Renal cortex interstitium (tissue), 15 donors: Measurements from ENCODE around the gene FEM1B. TPM values are rescaled to one million over a fixed set of nuclear protein-coding genes. Genes with fewer than 3 reads are reported as not detected.
"Not testable (repeated sequence)": the region's sequence is repeated elsewhere in the genome, so short reads cannot be mapped to it uniquely, and the experiment has no call there.

Experiments
- DNase-seq, 11 donors: peaks; one replicate each; pipeline ENCODE4 v3.0.0-alpha.2; 2013; ENCODE audit warnings: low read depth in 9 of 11, low spot score in 4 of 11; ENCODE audit errors: extremely low read depth in 1 of 11
- long read RNA-seq, 16 experiments: transcript quantifications; one replicate each; lab custom pipeline, GENCODE V29; 2026
- polyA plus RNA-seq, 3 donors: library from polyadenylated mRNA; unstranded; fragments of 120-200 nt; gene quantifications; one replicate each; pipeline ENCODE4 v1.2.1, GENCODE V29; 2013; ENCODE audit not compliant: insufficient read length in 3 of 3

Gene FEM1B
- polyA plus RNA-seq: 10 to 100 TPM; 55.9 to 61.8 (median 56.0) TPM
- long read RNA-seq, donor 1, full-length matches to known transcripts: 11 of 11 reads
- long read RNA-seq, donor 1, partial matches to known transcripts: 0 of 11 reads
- long read RNA-seq, donor 1, other reads (novel, unspliced or antisense): 0 of 11 reads
- long read RNA-seq, donor 2, full-length matches to known transcripts: 13 of 13 reads
- long read RNA-seq, donor 2, partial matches to known transcripts: 0 of 13 reads
- long read RNA-seq, donor 2, other reads (novel, unspliced or antisense): 0 of 13 reads
- long read RNA-seq, donor 3, full-length matches to known transcripts: 19 of 19 reads
- long read RNA-seq, donor 3, partial matches to known transcripts: 0 of 19 reads
- long read RNA-seq, donor 3, other reads (novel, unspliced or antisense): 0 of 19 reads
- long read RNA-seq, donor 4, full-length matches to known transcripts: 10 of 10 reads
- long read RNA-seq, donor 4, partial matches to known transcripts: 0 of 10 reads
- long read RNA-seq, donor 4, other reads (novel, unspliced or antisense): 0 of 10 reads
- long read RNA-seq, donor 5: 0 reads
- long read RNA-seq, donor 6, full-length matches to known transcripts: 15 of 15 reads
- long read RNA-seq, donor 6, partial matches to known transcripts: 0 of 15 reads
- long read RNA-seq, donor 6, other reads (novel, unspliced or antisense): 0 of 15 reads
- long read RNA-seq, donor 7, full-length matches to known transcripts: 10 of 10 reads
- long read RNA-seq, donor 7, partial matches to known transcripts: 0 of 10 reads
- long read RNA-seq, donor 7, other reads (novel, unspliced or antisense): 0 of 10 reads
- long read RNA-seq, donor 8: 0 reads
- long read RNA-seq, donor 9, full-length matches to known transcripts: 13 of 13 reads
- long read RNA-seq, donor 9, partial matches to known transcripts: 0 of 13 reads
- long read RNA-seq, donor 9, other reads (novel, unspliced or antisense): 0 of 13 reads
- long read RNA-seq, donor 10, full-length matches to known transcripts: 10 of 10 reads
- long read RNA-seq, donor 10, partial matches to known transcripts: 0 of 10 reads
- long read RNA-seq, donor 10, other reads (novel, unspliced or antisense): 0 of 10 reads
- long read RNA-seq, donor 11, full-length matches to known transcripts: 12 of 17 reads
- long read RNA-seq, donor 11, partial matches to known transcripts: 5 of 17 reads
- long read RNA-seq, donor 11, other reads (novel, unspliced or antisense): 0 of 17 reads
- long read RNA-seq, donor 12, full-length matches to known transcripts: 3 of 3 reads
- long read RNA-seq, donor 12, partial matches to known transcripts: 0 of 3 reads
- long read RNA-seq, donor 12, other reads (novel, unspliced or antisense): 0 of 3 reads
- long read RNA-seq, donor 13: 0 reads
- long read RNA-seq, donor 14, full-length matches to known transcripts: 11 of 11 reads
- long read RNA-seq, donor 14, partial matches to known transcripts: 0 of 11 reads
- long read RNA-seq, donor 14, other reads (novel, unspliced or antisense): 0 of 11 reads
- long read RNA-seq, donor 15, full-length matches to known transcripts: 8 of 8 reads
- long read RNA-seq, donor 15, partial matches to known transcripts: 0 of 8 reads
- long read RNA-seq, donor 15, other reads (novel, unspliced or antisense): 0 of 8 reads
- long read RNA-seq, donor 16, full-length matches to known transcripts: 33 of 33 reads
- long read RNA-seq, donor 16, partial matches to known transcripts: 0 of 33 reads
- long read RNA-seq, donor 16, other reads (novel, unspliced or antisense): 0 of 33 reads

GRCh38 chr15:68277603-68278344 lies at the start of gene FEM1B:
TSS of gene FEM1B (plus strand) at chr15:68277745. CDS start at chr15:68278418, 673 bp downstream.
- DNase-seq: peak; percentile 61 to 90 (median 87)

- no peak for DNase-seq
Observed at GRCh38 chr15:68228143-68228970, 49.2 kb upstream of the FEM1B start.

GRCh38 chr15:68228971-68229385 lies 48.6 kb upstream of the FEM1B start:
- DNase-seq: no peak

GRCh38 chr15:68229386-68230156 lies 48.0 kb upstream of the FEM1B start, which contains the start of gene CLN6:
TSS of gene CLN6 (minus strand) at chr15:68229728. CDS start at chr15:68229584, 144 bp downstream.
- peak; percentile 59 to 81 (median 76) for DNase-seq

- DNase-seq: no peak
Observed at GRCh38 chr15:68230157-68231100, 47.1 kb upstream of the FEM1B start.

GRCh38 chr15:68231102-68231818 lies 46.3 kb upstream of the FEM1B start:
- DNase-seq: no peak

GRCh38 chr15:68232449-68232848 lies 45.1 kb upstream of the FEM1B start:
- no peak for DNase-seq

GRCh38 chr15:68232937-68233336 lies 44.6 kb upstream of the FEM1B start:
- DNase-seq: no peak

GRCh38 chr15:68234060-68234459 lies 43.5 kb upstream of the FEM1B start:
- DNase-seq: no peak

GRCh38 chr15:68234520-68234919 lies 43.0 kb upstream of the FEM1B start:
- not testable (repeated sequence) for DNase-seq

GRCh38 chr15:68235022-68235421 lies 42.5 kb upstream of the FEM1B start:
- DNase-seq: no peak

- no peak for DNase-seq
Observed at GRCh38 chr15:68239025-68239424, 38.5 kb upstream of the FEM1B start.

- DNase-seq: no peak
Observed at GRCh38 chr15:68241088-68241935, 36.2 kb upstream of the FEM1B start.
